GM21825 (cell line): ENCODE measurements around the gene ING3.
A peak's percentile ranks its signal among the peaks of the same experiment; 100 is the strongest.

ENCODE experiments used
- ATAC-seq: cut with Tn5 transposase; IDR thresholded peaks from one replicate; pipeline ENCODE4 v1.9.1; 2021; ENCODE audit warnings: mild to moderate bottlenecking, moderate library complexity; ENCODE audit not compliant: unreplicated experiment

The ING3 gene

GRCh38 chr7:120950539-120951308 is at the start of gene ING3:
TSS of gene ING3 (plus strand) at chr7:120950777. CDS start at chr7:120950897, 120 bp downstream.
- peak; percentile 96 for ATAC-seq

- no peak for ATAC-seq
These were observed 35.1 kb upstream of the ING3 start for GRCh38 chr7:120915314-120916105.

- ATAC-seq = no peak
These were observed 34.5 kb upstream of the ING3 start for GRCh38 chr7:120916121-120916520.

GRCh38 chr7:120916538-120916937 is 34.0 kb upstream of the ING3 start:
- no peak for ATAC-seq

GRCh38 chr7:120919466-120919865 is 31.1 kb upstream of the ING3 start:
- ATAC-seq = no peak

GRCh38 chr7:120920034-120920433 is 30.5 kb upstream of the ING3 start:
- no peak for ATAC-seq

- no peak for ATAC-seq
These were observed 29.8 kb upstream of the ING3 start for GRCh38 chr7:120920591-120921274.

- no peak for ATAC-seq
These were observed 25.7 kb upstream of the ING3 start for GRCh38 chr7:120924837-120925236.

GRCh38 chr7:120925392-120925791 is 25.2 kb upstream of the ING3 start:
- no peak for ATAC-seq

GRCh38 chr7:120926943-120927346 is 23.6 kb upstream of the ING3 start:
- ATAC-seq = no peak

GRCh38 chr7:120927454-120928103 is 23.0 kb upstream of the ING3 start:
- ATAC-seq = peak; percentile 89

- ATAC-seq = no peak
These were observed 19.3 kb upstream of the ING3 start for GRCh38 chr7:120931243-120931642.

- ATAC-seq = no peak
These were observed 17.1 kb upstream of the ING3 start for GRCh38 chr7:120933475-120933874.

GRCh38 chr7:120939345-120939744 is 11.2 kb upstream of the ING3 start:
- ATAC-seq = no peak

GRCh38 chr7:120941064-120941463 is 9.5 kb upstream of the ING3 start:
- ATAC-seq = no peak

- no peak for ATAC-seq
These were observed 8.7 kb upstream of the ING3 start for GRCh38 chr7:120941856-120942255.

GRCh38 chr7:120942861-120943260 is 7.7 kb upstream of the ING3 start:
- no peak for ATAC-seq

- no peak for ATAC-seq
These were observed 5.6 kb upstream of the ING3 start for GRCh38 chr7:120944826-120945562.

GRCh38 chr7:120947980-120948379 is 2.6 kb upstream of the ING3 start:
- no peak for ATAC-seq

- no peak for ATAC-seq
These were observed 1.1 kb upstream of the ING3 start for GRCh38 chr7:120949393-120949911.
